Common myeloid progenitor, CD34-positive (primary cell): Measurements from ENCODE around the gene SLC7A1.

Source experiments
- CTCF ChIA-PET: fragments of 350-600 bp; sonication (Branson Sonifier 250); formaldehyde crosslinking; loops from one replicate; lab custom pipeline; 2021; ENCODE audit warnings: antibody characterized with exemption; lab: Charles Lee
- POLR2A ChIA-PET: fragments of 350-600 bp; sonication (Branson Sonifier 250); formaldehyde crosslinking; loops from one replicate; lab custom pipeline; 2021; ENCODE audit warnings: antibody characterized with exemption; lab: Charles Lee
- DNase-seq, 3 donors: peaks; one replicate each; pipeline versions ENCODE4 v3.0.0 to v3.0.0-alpha.2; 2013
- H3K27ac ChIP-seq, 2 experiments: 1 replicate in 1 of 2; 2 replicates in 1 of 2; pipeline ENCODE4 v1.7.0; 2013; ENCODE audit warnings: inconsistent platforms in 2 of 2, low read length in 2 of 2, mild to moderate bottlenecking in 2 of 2, low read depth in 1 of 2, moderate library complexity in 1 of 2; ENCODE audit not compliant: severe bottlenecking in 2 of 2, insufficient read depth in 1 of 2, poor library complexity in 1 of 2
- H3K27me3 ChIP-seq, 5 experiments: replicated peaks in 2 of 5; 1 replicate in 3 of 5; 2 replicates in 2 of 5; pipeline versions ENCODE4 v1.6.1 to v1.7.0; 2013; ENCODE audit warnings: low read length in 4 of 5, mild to moderate bottlenecking in 2 of 5, moderate library complexity in 2 of 5, inconsistent platforms in 1 of 5; ENCODE audit not compliant: insufficient read depth in 5 of 5, control insufficient read depth in 4 of 5
- H3K36me3 ChIP-seq, 4 experiments: 1 replicate in 2 of 4; 2 replicates in 2 of 4; pipeline versions ENCODE4 v1.6.1 to v1.7.0; 2013; ENCODE audit warnings: low read length in 3 of 4, control low read depth in 1 of 4, mild to moderate bottlenecking in 1 of 4; ENCODE audit not compliant: control insufficient read depth in 4 of 4, insufficient read depth in 4 of 4
- H3K4me1 ChIP-seq, 4 experiments: 1 replicate in 3 of 4; 2 replicates in 1 of 4; pipeline versions ENCODE4 v1.6.1 to v1.7.1; 2013; ENCODE audit warnings: low read length in 3 of 4, mild to moderate bottlenecking in 3 of 4, control low read depth in 1 of 4, inconsistent platforms in 1 of 4, moderate library complexity in 1 of 4; ENCODE audit not compliant: control insufficient read depth in 4 of 4, insufficient read depth in 4 of 4; ENCODE audit errors: control extremely low read depth in 1 of 4
- H3K4me3 ChIP-seq, 7 experiments: 1 replicate in 4 of 7; 2 replicates in 3 of 7; pipeline versions ENCODE4 v1.5.1 to v1.7.0; 2013; ENCODE audit warnings: mild to moderate bottlenecking in 7 of 7, low read length in 6 of 7, moderate library complexity in 6 of 7, inconsistent platforms in 2 of 7, low read depth in 2 of 7, control low read depth in 1 of 7; ENCODE audit not compliant: insufficient read depth in 4 of 7, control insufficient read depth in 1 of 7; ENCODE audit errors: extremely low read depth in 1 of 7
- H3K9me3 ChIP-seq, 5 experiments: 1 replicate in 4 of 5; 2 replicates in 1 of 5; pipeline versions ENCODE4 v1.6.1 to v1.7.1; 2013; ENCODE audit warnings: low read length in 4 of 5, mild to moderate bottlenecking in 2 of 5, inconsistent platforms in 1 of 5, low read depth in 1 of 5, moderate library complexity in 1 of 5; ENCODE audit not compliant: control insufficient read depth in 4 of 5, insufficient read depth in 2 of 5; ENCODE audit errors: control extremely low read depth in 1 of 5
- WGBS: methylation state at CpG from one replicate; pipeline ENCODE4 v1.1.5; 2013; ENCODE audit not compliant: insufficient coverage; 5-methylcytosine and 5-hydroxymethylcytosine counted together

The SLC7A1 gene

GRCh38 chr13:29522044-29522685, 73.3 kb downstream of the SLC7A1 start:
- DNase-seq = no peak
- Histone ChIP-seq H3K36me3 (peaks cover 20 to 94% (median 71%) of the 10 kb centered on the region in 4 experiments), H3K4me1 (no peaks in the 10 kb centered on the region), H3K9me3 (no peaks in the 10 kb centered on the region), H3K4me3 (no peak overlapping the region), H3K27me3 (no peaks in the 10 kb centered on the region), H3K27ac (no peak overlapping the region)
- WGBS = 96% methylated on average over 15 of the region's 16 CpGs
- CTCF ChIA-PET = interaction anchor here (1.4 kb wide), 1 partner anchor 14 kb away, joined by 5 read pairs; no protein-coding TSS in a partner anchor
- POLR2A ChIA-PET = no interaction called here

- CTCF ChIA-PET = interaction anchor here (4.4 kb wide), 1 partner anchor 13 kb away, joined by 31 read pairs; no protein-coding TSS in a partner anchor
- WGBS = 98% methylated on average over 14 of the region's 14 CpGs
- H3K36me3 ChIP-seq = peaks cover 20 to 95% (median 74%) of the 10 kb centered on the region in 4 experiments
These were observed 74.2 kb downstream of the SLC7A1 start for GRCh38 chr13:29521336-29521735.

GRCh38 chr13:29520671-29521070, 74.8 kb downstream of the SLC7A1 start:
- H3K9me3 ChIP-seq = no peaks in the 10 kb centered on the region
- H3K27me3 ChIP-seq = no peaks in the 10 kb centered on the region
- WGBS = no CpG with 5 or more reads among the region's 4 CpGs
- H3K4me3 ChIP-seq = no peak overlapping the region
- no peaks in the 10 kb centered on the region for H3K4me1 ChIP-seq
- ChIA-PET POLR2A (no interaction called here), CTCF (interaction anchor here (4.4 kb wide), 1 partner anchor 13 kb away, joined by 31 read pairs; no protein-coding TSS in a partner anchor)
- H3K36me3 ChIP-seq = peaks cover 22 to 98% (median 79%) of the 10 kb centered on the region in 4 experiments
- H3K27ac ChIP-seq = no peak overlapping the region
- no peak for DNase-seq

More at GRCh38 chr13:29521336-29521735, 74.2 kb downstream of the SLC7A1 start:
- Histone ChIP-seq H3K4me1 (no peaks in the 10 kb centered on the region), H3K4me3 (no peak overlapping the region), H3K27me3 (no peaks in the 10 kb centered on the region), H3K9me3 (no peaks in the 10 kb centered on the region), H3K27ac (no peak overlapping the region)
- DNase-seq = no peak
- POLR2A ChIA-PET = no interaction called here

GRCh38 chr13:29519921-29520320, 75.6 kb downstream of the SLC7A1 start:
- CTCF ChIA-PET = interaction anchor here (4.4 kb wide), 1 partner anchor 12 kb away, joined by 31 read pairs; no protein-coding TSS in a partner anchor

GRCh38 chr13:29516880-29517279, 78.6 kb downstream of the SLC7A1 start:
- DNase-seq = no peak
- WGBS = 100% methylated on average over 5 of the region's 12 CpGs
- H3K4me1 ChIP-seq = no peaks in the 10 kb centered on the region
- no peaks in the 10 kb centered on the region for H3K9me3 ChIP-seq
- H3K4me3 ChIP-seq = no peak overlapping the region
- H3K27ac ChIP-seq = no peak overlapping the region
- ChIA-PET CTCF (interaction anchor here (4.4 kb wide), 1 partner anchor 9 kb away, joined by 31 read pairs; no protein-coding TSS in a partner anchor), POLR2A (no interaction called here)
- peaks cover 20 to 100% (median 77%) of the 10 kb centered on the region in 4 experiments for H3K36me3 ChIP-seq
- H3K27me3 ChIP-seq = no peaks in the 10 kb centered on the region

More at GRCh38 chr13:29519921-29520320, 75.6 kb downstream of the SLC7A1 start:
- no peaks in the 10 kb centered on the region for H3K4me1 ChIP-seq
- no peaks in the 10 kb centered on the region for H3K9me3 ChIP-seq
- 100% methylated on average over 1 of the region's 3 CpGs for WGBS
- H3K27ac ChIP-seq = no peak overlapping the region
- POLR2A ChIA-PET = no interaction called here
- no peak for DNase-seq
- no peaks in the 10 kb centered on the region for H3K27me3 ChIP-seq
- peaks cover 24 to 98% (median 82%) of the 10 kb centered on the region in 4 experiments for H3K36me3 ChIP-seq
- no peak overlapping the region for H3K4me3 ChIP-seq

GRCh38 chr13:29516012-29516411, 79.5 kb downstream of the SLC7A1 start:
- Histone ChIP-seq H3K4me3 (no peak overlapping the region), H3K27me3 (no peaks in the 10 kb centered on the region), H3K9me3 (no peaks in the 10 kb centered on the region), H3K27ac (no peak overlapping the region), H3K4me1 (no peaks in the 10 kb centered on the region), H3K36me3 (peaks cover 20 to 99% (median 75%) of the 10 kb centered on the region in 4 experiments)
- ChIA-PET POLR2A (no interaction called here), CTCF (no interaction called here)
- no peak for DNase-seq
- 98% methylated on average over 4 of the region's 11 CpGs for WGBS

GRCh38 chr13:29515372-29515771, 80.1 kb downstream of the SLC7A1 start:
- no peak for DNase-seq
- Histone ChIP-seq H3K9me3 (no peaks in the 10 kb centered on the region), H3K4me3 (no peak overlapping the region), H3K27ac (no peak overlapping the region), H3K27me3 (no peaks in the 10 kb centered on the region), H3K4me1 (no peaks in the 10 kb centered on the region), H3K36me3 (peaks cover 17 to 98% (median 77%) of the 10 kb centered on the region in 4 experiments)
- 92% methylated on average over 7 of the region's 7 CpGs for WGBS
- ChIA-PET POLR2A (no interaction called here), CTCF (interaction anchor here (1.3 kb wide), 1 partner anchor 23 kb away, joined by 3 read pairs; no protein-coding TSS in a partner anchor)
